CD4-positive, CD25-positive, alpha-beta regulatory T cell (primary cell): ENCODE measurements around the gene ARID1B. TPM values are rescaled to one million over a fixed set of nuclear protein-coding genes. Genes with fewer than 3 reads are reported as not detected.

ENCODE experiments used
- ATAC-seq, 2 donors: fragments of 150-1000 bp; cut with Tn5 transposase; one replicate each; pipeline ENCODE4 v1.10.0; 2021; ENCODE audit warnings: low read depth in 2 of 2, moderate number of reproducible peaks in 2 of 2, moderate library complexity in 1 of 2
- DNase-seq, 3 donors: peaks; one replicate each; pipeline versions ENCODE4 v3.0.0 to v3.0.0-alpha.2; 2012 to 2022; ENCODE audit warnings: mixed read lengths in 1 of 3
- H3K27ac ChIP-seq: one replicate; pipeline ENCODE4 v1.7.0; 2013; ENCODE audit warnings: mild to moderate bottlenecking, low read length; ENCODE audit not compliant: insufficient read depth, poor library complexity, severe bottlenecking
- H3K27me3 ChIP-seq: one replicate; pipeline ENCODE4 v1.7.0; 2013; ENCODE audit warnings: low read length; ENCODE audit not compliant: control insufficient read depth, insufficient read depth
- H3K36me3 ChIP-seq: one replicate; pipeline ENCODE4 v1.7.0; 2013; ENCODE audit warnings: mild to moderate bottlenecking, low read length, moderate library complexity; ENCODE audit not compliant: control insufficient read depth, insufficient read depth
- H3K4me1 ChIP-seq: 2 replicates; pipeline ENCODE4 v1.7.0; 2013; ENCODE audit warnings: mild to moderate bottlenecking, low read length; ENCODE audit not compliant: insufficient read depth, control insufficient read depth, poor library complexity, severe bottlenecking
- H3K4me3 ChIP-seq: one replicate; pipeline ENCODE4 v1.7.0; 2013; ENCODE audit warnings: low read depth, mild to moderate bottlenecking, low read length, moderate library complexity
- H3K9me3 ChIP-seq, 2 experiments: 1 replicate in 1 of 2; 2 replicates in 1 of 2; pipeline ENCODE4 v1.7.0; 2013; ENCODE audit warnings: low read length in 2 of 2, mild to moderate bottlenecking in 1 of 2, moderate library complexity in 1 of 2; ENCODE audit not compliant: control insufficient read depth in 2 of 2
- H3K27ac Mint-ChIP-seq, 3 donors: one replicate each; pipeline ENCODE4 v1.8.0; 2020 to 2022; ENCODE audit warnings: mild to moderate bottlenecking in 3 of 3, mixed read lengths in 3 of 3, moderate library complexity in 2 of 3
- H3K27me3 Mint-ChIP-seq: one replicate; pipeline ENCODE4 v1.8.0; 2022; ENCODE audit warnings: mild to moderate bottlenecking, mixed read lengths
- H3K36me3 Mint-ChIP-seq: one replicate; pipeline ENCODE4 v1.8.0; 2020; ENCODE audit warnings: mixed read lengths
- H3K4me1 Mint-ChIP-seq, 4 donors: one replicate each; pipeline ENCODE4 v1.8.0; 2020 to 2022; ENCODE audit warnings: mixed read lengths in 4 of 4, mild to moderate bottlenecking in 1 of 4
- H3K4me3 Mint-ChIP-seq, 4 donors: one replicate each; pipeline ENCODE4 v1.8.0; 2020 to 2022; ENCODE audit warnings: mild to moderate bottlenecking in 4 of 4, mixed read lengths in 4 of 4, moderate library complexity in 3 of 4
- H3K9me3 Mint-ChIP-seq, 7 donors: one replicate each; pipeline ENCODE4 v1.8.0; 2020 to 2022; ENCODE audit warnings: mixed read lengths in 7 of 7, mild to moderate bottlenecking in 3 of 7, moderate library complexity in 2 of 7
- polyA plus RNA-seq, 4 donors: library from polyadenylated mRNA; unstranded; fragments of 300-500 nt; fragmentation: Illumina TruSeq; gene quantifications; one replicate each; pipeline ENCODE4 v1.2.3, GENCODE V29; 2021
- total RNA-seq: library from RNA; stranded (reverse); gene quantifications from one replicate; pipeline ENCODE4 v1.2.3, GENCODE V29; 2022

The ARID1B gene
- total and polyA plus RNA-seq, 5 donors from 2014 or later: 9.8 to 186 (median 12.4) TPM

- no peak overlapping the region for H3K27ac ChIP-seq
- Mint-ChIP-seq H3K4me3 (no peak overlapping the region), H3K27ac (no peak overlapping the region), H3K4me1 (peaks cover 0 to 19% (median 3%) of the 10 kb centered on the region in 4 donors), H3K27me3 (peaks cover 33% of the 10 kb centered on the region), H3K9me3 (peaks cover 0 to 4% (median 0%) of the 10 kb centered on the region in 7 donors), H3K36me3 (no peaks in the 10 kb centered on the region)
- H3K9me3 ChIP-seq: no peaks in the 10 kb centered on the region
- ATAC-seq (no peak), DNase-seq (no peak)
- no peaks in the 10 kb centered on the region for H3K36me3 ChIP-seq
- H3K27me3 ChIP-seq: peaks cover 5% of the 10 kb centered on the region
- peaks cover 11% of the 10 kb centered on the region for H3K4me1 ChIP-seq
- H3K4me3 ChIP-seq: no peak overlapping the region
These were observed 451.4 kb downstream of the ARID1B start for GRCh38 chr6:157228426-157229131.

GRCh38 chr6:157229132-157229618 is 452.0 kb downstream of the ARID1B start:
- Mint-ChIP-seq H3K4me1 (peaks cover 0 to 22% (median 4%) of the 10 kb centered on the region in 4 donors), H3K4me3 (no peak overlapping the region), H3K9me3 (peaks cover 0 to 4% (median 0%) of the 10 kb centered on the region in 7 donors), H3K36me3 (no peaks in the 10 kb centered on the region), H3K27me3 (peaks cover 39% of the 10 kb centered on the region), H3K27ac (peak overlapping the region in 1 of 3 donors; percentile 65)
- Histone ChIP-seq H3K27ac (no peak overlapping the region), H3K27me3 (peaks cover 10% of the 10 kb centered on the region), H3K36me3 (no peaks in the 10 kb centered on the region), H3K9me3 (no peaks in the 10 kb centered on the region), H3K4me3 (no peak overlapping the region), H3K4me1 (peaks cover 11% of the 10 kb centered on the region)
- DNase-seq (no peak), ATAC-seq (no peak)

DNA sequence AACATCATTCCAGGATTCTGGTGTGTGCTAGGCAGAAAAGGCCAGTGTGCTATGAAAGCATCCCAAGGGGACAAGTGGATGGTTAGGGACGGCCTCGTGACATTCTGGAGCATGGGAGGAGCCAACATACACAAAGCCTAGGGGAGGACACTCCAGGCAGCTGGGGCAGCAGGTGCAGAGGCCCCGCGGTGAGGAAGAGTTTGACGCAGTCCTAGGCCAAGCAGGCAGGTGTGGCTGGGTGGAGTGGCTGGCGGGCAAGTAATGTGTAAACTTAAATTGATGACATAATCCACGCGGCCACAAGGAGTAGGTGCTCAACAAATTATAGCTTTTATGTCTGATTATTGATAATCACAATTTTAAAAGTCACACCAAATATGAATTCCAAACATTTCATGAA is 452.5 kb downstream of the ARID1B start:
- H3K27ac Mint-ChIP-seq: no peak overlapping the region
- no peak overlapping the region for H3K27ac ChIP-seq
- ATAC-seq (no peak), DNase-seq (no peak)
- H3K9me3 Mint-ChIP-seq: peaks cover 0 to 6% (median 0%) of the 10 kb centered on the region in 7 donors
- H3K9me3 ChIP-seq: no peaks in the 10 kb centered on the region
- no peak overlapping the region for H3K4me3 Mint-ChIP-seq
- H3K27me3 ChIP-seq: peaks cover 13% of the 10 kb centered on the region
- H3K4me1 Mint-ChIP-seq: peaks cover 0 to 27% (median 6%) of the 10 kb centered on the region in 4 donors
- H3K4me1 ChIP-seq: peaks cover 11% of the 10 kb centered on the region
- no peaks in the 10 kb centered on the region for H3K36me3 Mint-ChIP-seq
- H3K36me3 ChIP-seq: no peaks in the 10 kb centered on the region
- H3K4me3 ChIP-seq: no peak overlapping the region
- peaks cover 45% of the 10 kb centered on the region for H3K27me3 Mint-ChIP-seq

- ATAC-seq: no peak
- peaks cover 0 to 38% (median 13%) of the 10 kb centered on the region in 4 donors for H3K4me1 Mint-ChIP-seq
- H3K4me3 ChIP-seq: no peak overlapping the region
- H3K27me3 ChIP-seq: peaks cover 17% of the 10 kb centered on the region
- H3K4me3 Mint-ChIP-seq: no peak overlapping the region
- no peak for DNase-seq
- no peaks in the 10 kb centered on the region for H3K9me3 ChIP-seq
- H3K27me3 Mint-ChIP-seq: peaks cover 56% of the 10 kb centered on the region
- H3K9me3 Mint-ChIP-seq: peaks cover 0 to 9% (median 0%) of the 10 kb centered on the region in 7 donors
- H3K27ac Mint-ChIP-seq: no peak overlapping the region
- no peak overlapping the region for H3K27ac ChIP-seq
- H3K36me3 ChIP-seq: no peaks in the 10 kb centered on the region
- peaks cover 20% of the 10 kb centered on the region for H3K4me1 ChIP-seq
- H3K36me3 Mint-ChIP-seq: no peaks in the 10 kb centered on the region
These were observed 453.7 kb downstream of the ARID1B start for GRCh38 chr6:157230910-157231309.

- no peak overlapping the region for H3K27ac ChIP-seq
- no peak overlapping the region for H3K27ac Mint-ChIP-seq
- H3K27me3 ChIP-seq: peaks cover 18% of the 10 kb centered on the region
- H3K4me3 Mint-ChIP-seq: no peak overlapping the region
- no peaks in the 10 kb centered on the region for H3K36me3 ChIP-seq
- peaks cover 23% of the 10 kb centered on the region for H3K4me1 ChIP-seq
- H3K9me3 ChIP-seq: no peaks in the 10 kb centered on the region
- ATAC-seq (no peak), DNase-seq (no peak)
- H3K36me3 Mint-ChIP-seq: no peaks in the 10 kb centered on the region
- H3K4me3 ChIP-seq: no peak overlapping the region
- peaks cover 62% of the 10 kb centered on the region for H3K27me3 Mint-ChIP-seq
- H3K4me1 Mint-ChIP-seq: peaks cover 5 to 36% (median 13%) of the 10 kb centered on the region in 4 donors
- peaks cover 0 to 9% (median 0%) of the 10 kb centered on the region in 7 donors for H3K9me3 Mint-ChIP-seq
These were observed 455.1 kb downstream of the ARID1B start for GRCh38 chr6:157232161-157232895.

DNA sequence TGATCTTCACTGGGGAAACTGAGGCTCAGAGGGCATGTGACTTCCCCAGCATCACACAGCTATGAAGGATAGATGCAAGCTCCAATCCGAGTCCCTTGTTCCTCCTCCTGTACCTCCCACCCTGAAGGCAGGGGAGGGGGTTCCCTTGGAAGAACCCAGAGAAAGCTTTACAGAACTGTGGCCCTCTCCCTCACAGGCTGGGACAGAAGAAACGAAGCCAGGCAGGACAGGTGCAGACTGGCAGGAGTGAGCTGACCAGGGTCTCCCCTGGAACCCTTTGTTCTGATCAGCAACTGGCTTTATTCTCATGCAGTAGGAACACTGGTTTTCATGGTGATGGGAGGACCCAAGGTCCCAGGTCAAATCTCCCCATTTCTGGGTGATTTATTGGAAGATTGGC is 456.0 kb downstream of the ARID1B start:
- peaks cover 21% of the 10 kb centered on the region for H3K27me3 ChIP-seq
- H3K27me3 Mint-ChIP-seq: peaks cover 71% of the 10 kb centered on the region
- H3K9me3 Mint-ChIP-seq: peaks cover 0 to 9% (median 1%) of the 10 kb centered on the region in 7 donors

DNA sequence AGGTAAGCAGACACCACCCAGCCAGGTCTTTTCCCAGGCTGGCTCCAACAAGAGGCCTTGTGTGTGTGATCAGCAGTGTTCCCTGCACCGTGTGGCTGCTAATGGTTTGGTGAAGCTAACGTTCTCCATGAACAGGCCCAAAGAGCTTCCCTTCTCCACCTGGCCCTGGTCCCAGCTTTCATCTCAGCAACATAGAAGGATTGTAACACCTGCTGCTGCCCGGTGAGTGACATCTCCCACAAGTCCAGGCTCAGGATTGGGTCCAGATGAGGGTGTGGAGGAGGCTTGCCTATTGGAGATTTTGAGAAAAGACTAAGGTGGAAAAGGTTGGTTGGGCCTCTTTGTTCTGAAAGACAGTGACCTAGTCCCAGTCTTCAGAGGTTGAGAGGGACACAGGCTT is 456.5 kb downstream of the ARID1B start:
- H3K4me1 Mint-ChIP-seq: peaks cover 6 to 29% (median 10%) of the 10 kb centered on the region in 4 donors

More for the DNA sequence above, 456.0 kb downstream of the ARID1B start:
- Mint-ChIP-seq H3K4me3 (peak overlapping the region in 1 of 4 donors; percentile 66), H3K4me1 (peaks cover 6 to 29% (median 10%) of the 10 kb centered on the region in 4 donors), H3K27ac (no peak overlapping the region), H3K36me3 (no peaks in the 10 kb centered on the region)
- ATAC-seq (no peak), DNase-seq (no peak)
- Histone ChIP-seq H3K27ac (no peak overlapping the region), H3K4me1 (peaks cover 15% of the 10 kb centered on the region), H3K36me3 (no peaks in the 10 kb centered on the region), H3K9me3 (no peaks in the 10 kb centered on the region), H3K4me3 (no peak overlapping the region)

More for the DNA sequence above, 456.5 kb downstream of the ARID1B start:
- no peaks in the 10 kb centered on the region for H3K9me3 ChIP-seq
- Mint-ChIP-seq H3K27me3 (peaks cover 75% of the 10 kb centered on the region), H3K4me3 (peak overlapping the region in 2 of 4 donors; percentile 26 to 66), H3K9me3 (peaks cover 0 to 9% (median 2%) of the 10 kb centered on the region in 7 donors), H3K36me3 (no peaks in the 10 kb centered on the region), H3K27ac (no peak overlapping the region)
- H3K4me1 ChIP-seq: peaks cover 15% of the 10 kb centered on the region
- H3K27ac ChIP-seq: no peak overlapping the region
- ATAC-seq: no peak
- no peak overlapping the region for H3K4me3 ChIP-seq
- DNase-seq: no peak
- no peaks in the 10 kb centered on the region for H3K36me3 ChIP-seq
- H3K27me3 ChIP-seq: peaks cover 21% of the 10 kb centered on the region
